GM18520 (cell line): ENCODE measurements around the gene ZC3H12C.
"Not testable (repeated sequence)": the region's sequence is repeated elsewhere in the genome, so short reads cannot be mapped to it uniquely, and the experiment has no call there.

Experiments
- ATAC-seq: cut with Tn5 transposase; IDR thresholded peaks from one replicate; pipeline ENCODE4 v1.9.1; 2021; ENCODE audit not compliant: unreplicated experiment

The ZC3H12C gene

GRCh38 chr11:110092515-110093406 is at the start of gene ZC3H12C:
Gene ZC3H12C, plus strand, starts transcription at chr11:110093392. Its CDS starts 20 bp downstream, at chr11:110093412.
- peak; percentile 41 for ATAC-seq

GRCh38 chr11:110044226-110044968 is 48.8 kb upstream of the ZC3H12C start:
- ATAC-seq = no peak

- no peak for ATAC-seq
Observed at GRCh38 chr11:110046775-110047380, 46.3 kb upstream of the ZC3H12C start.

GRCh38 chr11:110049501-110050200 is 43.5 kb upstream of the ZC3H12C start:
- ATAC-seq = no peak

- no peak for ATAC-seq
Observed at GRCh38 chr11:110050201-110050506, 43.0 kb upstream of the ZC3H12C start.

- no peak for ATAC-seq
Observed at GRCh38 chr11:110053848-110054414, 39.3 kb upstream of the ZC3H12C start.

GRCh38 chr11:110056956-110057355 is 36.2 kb upstream of the ZC3H12C start:
- ATAC-seq = no peak

- ATAC-seq = no peak
Observed at GRCh38 chr11:110059706-110060463, 33.3 kb upstream of the ZC3H12C start.

- no peak for ATAC-seq
Observed at GRCh38 chr11:110061296-110061695, 31.9 kb upstream of the ZC3H12C start.

- no peak for ATAC-seq
Observed at GRCh38 chr11:110062247-110062646, 30.9 kb upstream of the ZC3H12C start.

GRCh38 chr11:110065189-110065588 is 28.0 kb upstream of the ZC3H12C start:
- no peak for ATAC-seq

GRCh38 chr11:110068001-110068400 is 25.2 kb upstream of the ZC3H12C start:
- ATAC-seq = not testable (repeated sequence)

- ATAC-seq = no peak
Observed at GRCh38 chr11:110069158-110069737, 23.9 kb upstream of the ZC3H12C start.

- ATAC-seq = no peak
Observed at GRCh38 chr11:110070176-110070575, 23.0 kb upstream of the ZC3H12C start.

- no peak for ATAC-seq
Observed at GRCh38 chr11:110071197-110071596, 22.0 kb upstream of the ZC3H12C start.

GRCh38 chr11:110072930-110073329 is 20.3 kb upstream of the ZC3H12C start:
- ATAC-seq = no peak

GRCh38 chr11:110074499-110074898 is 18.7 kb upstream of the ZC3H12C start:
- ATAC-seq = no peak

GRCh38 chr11:110075105-110075846 is 17.9 kb upstream of the ZC3H12C start:
- ATAC-seq = no peak

- no peak for ATAC-seq
Observed at GRCh38 chr11:110075847-110076208, 17.4 kb upstream of the ZC3H12C start.
